ENCODE results near the gene HSPA4. TPM values are rescaled to one million over a fixed set of nuclear protein-coding genes. Genes with fewer than 3 reads are reported as not detected.

HSPA4 gene
- total RNA-seq, 1 experiment from 2014 or later, result 70.6 TPM

DNA sequence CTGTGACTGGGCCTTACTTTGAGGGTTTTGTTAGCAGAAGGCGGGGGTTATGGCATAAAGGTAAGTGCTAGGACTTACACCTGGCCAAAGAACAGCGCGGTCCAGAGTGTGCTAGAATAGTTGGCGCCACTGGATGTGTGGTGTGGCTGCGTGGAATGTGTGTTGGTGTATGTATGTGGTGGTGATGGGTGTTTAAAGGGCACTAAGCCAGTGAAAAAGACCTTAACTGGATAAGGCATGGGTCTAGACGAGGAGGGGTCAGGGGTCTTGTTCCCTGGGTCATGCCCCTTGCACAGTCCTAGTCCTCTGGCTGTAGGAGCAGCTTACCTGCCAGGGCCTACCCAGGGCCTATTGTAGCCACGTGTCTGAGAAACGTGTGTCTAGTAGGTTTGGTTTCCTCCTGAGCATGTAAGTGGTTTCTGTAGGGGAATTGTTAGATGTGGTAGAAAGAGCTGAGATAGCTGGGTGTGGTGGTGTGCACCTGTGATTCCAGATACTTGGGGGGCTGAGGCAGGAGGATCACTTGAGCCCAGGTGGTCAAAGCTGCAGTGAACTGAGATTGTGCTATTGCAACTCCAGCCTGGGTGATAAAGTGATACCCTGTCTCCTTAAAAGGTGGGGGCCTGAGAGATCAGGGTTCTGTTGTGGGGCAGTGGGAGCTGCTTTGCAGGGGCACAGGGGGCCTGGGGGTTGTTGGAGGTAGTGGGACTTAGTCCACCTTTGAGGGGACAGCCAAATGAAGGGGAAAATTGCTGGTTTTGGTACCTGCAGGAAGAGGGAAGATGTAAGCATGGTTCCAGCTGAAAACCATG lies 55.2 kb downstream of the HSPA4 start:
- CTCF ChIA-PET, result interaction anchor here (0.6 kb wide), 1 partner anchor 141 kb away, joined by 3 read pairs; no protein-coding TSS in a partner anchor
- Histone ChIP-seq H3K9me3 (ENCODE audit: low read length) (no peaks in the 10 kb centered on the region), H2AFZ (ENCODE audit: low read length) (no peak overlapping the region), H4K20me1 (ENCODE audit: low read length) (no peaks in the 10 kb centered on the region), H3K4me2 (ENCODE audit: low read length) (no peak overlapping the region), H3K9me2 (replicated peaks; ENCODE audit: low read length) (no peaks in the 10 kb centered on the region), H3K36me3 (ENCODE audit: low read depth, low read length) (peaks cover 29% of the 10 kb centered on the region), H3K79me2 (ENCODE audit: low read length) (no peaks in the 10 kb centered on the region), H3K4me3 (ENCODE audit: low read length) (no peak overlapping the region), H3K27ac (ENCODE audit: low read length) (no peak overlapping the region), H3F3A (ENCODE audit: low read length, unreplicated experiment) (no peaks in the 10 kb centered on the region), H3K9ac (ENCODE audit: low read length) (no peak overlapping the region), H3K27me3 (ENCODE audit: low read length) (no peaks in the 10 kb centered on the region), H3K4me1 (ENCODE audit: insufficient read depth, low read length) (no peaks in the 10 kb centered on the region)
- intact Hi-C loops (cut with micrococcal nuclease), result no loop called here
- DNase-seq (no peak), ATAC-seq (no peak)
- TF ChIP-seq, protein P1, sequence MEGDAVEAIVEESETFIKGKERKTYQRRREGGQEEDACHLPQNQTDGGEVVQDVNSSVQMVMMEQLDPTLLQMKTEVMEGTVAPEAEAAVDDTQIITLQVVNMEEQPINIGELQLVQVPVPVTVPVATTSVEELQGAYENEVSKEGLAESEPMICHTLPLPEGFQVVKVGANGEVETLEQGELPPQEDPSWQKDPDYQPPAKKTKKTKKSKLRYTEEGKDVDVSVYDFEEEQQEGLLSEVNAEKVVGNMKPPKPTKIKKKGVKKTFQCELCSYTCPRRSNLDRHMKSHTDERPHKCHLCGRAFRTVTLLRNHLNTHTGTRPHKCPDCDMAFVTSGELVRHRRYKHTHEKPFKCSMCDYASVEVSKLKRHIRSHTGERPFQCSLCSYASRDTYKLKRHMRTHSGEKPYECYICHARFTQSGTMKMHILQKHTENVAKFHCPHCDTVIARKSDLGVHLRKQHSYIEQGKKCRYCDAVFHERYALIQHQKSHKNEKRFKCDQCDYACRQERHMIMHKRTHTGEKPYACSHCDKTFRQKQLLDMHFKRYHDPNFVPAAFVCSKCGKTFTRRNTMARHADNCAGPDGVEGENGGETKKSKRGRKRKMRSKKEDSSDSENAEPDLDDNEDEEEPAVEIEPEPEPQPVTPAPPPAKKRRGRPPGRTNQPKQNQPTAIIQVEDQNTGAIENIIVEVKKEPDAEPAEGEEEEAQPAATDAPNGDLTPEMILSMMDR (conservative IDR thresholded peaks at IDR 0.05; ENCODE audit: low read depth, low read length), result no peak
- TF ChIP-seq EZH2phosphoT487 (IDR thresholded peaks at IDR 0.05; ENCODE audit: borderline replicate concordance, low read length) (no peak), EZH2 (IDR thresholded peaks at IDR 0.05; ENCODE audit: low read length, unreplicated experiment) (no peak)
- POLR2A ChIA-PET (ENCODE audit: unreplicated experiment), result no interaction called here
- BruUV-seq (replicated peaks), result no TSS peak

DNA sequence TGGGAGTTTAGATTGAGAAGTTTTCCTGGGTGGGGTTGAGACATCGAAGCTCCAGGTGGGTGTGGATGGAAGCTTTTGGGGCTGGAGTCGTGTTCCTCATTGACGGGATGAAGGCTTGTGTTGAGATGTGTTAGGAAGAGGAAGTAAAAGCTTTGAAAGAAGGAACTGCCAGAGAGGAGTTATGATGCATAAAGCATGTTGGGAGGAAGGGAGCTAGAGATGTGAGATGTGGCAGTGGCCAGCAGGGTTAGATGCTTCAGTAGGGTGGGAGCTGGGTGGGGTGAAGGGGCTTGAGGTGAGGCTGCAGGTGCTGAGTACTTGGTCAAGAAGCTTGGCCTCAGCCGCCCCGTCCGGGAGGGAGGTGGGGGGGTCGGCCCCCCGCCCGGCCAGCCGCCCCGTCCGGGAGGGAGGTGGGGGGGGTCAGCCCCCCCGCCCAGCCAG lies 56.7 kb downstream of the HSPA4 start:
- no peak overlapping the region for H3K4me2 ChIP-seq (ENCODE audit: low read length)
- no peaks in the 10 kb centered on the region for H3K9me3 ChIP-seq (ENCODE audit: low read length)
- no peaks in the 10 kb centered on the region for H4K20me1 ChIP-seq (ENCODE audit: low read length)
- H3K9me2 ChIP-seq (replicated peaks; ENCODE audit: low read length), result no peaks in the 10 kb centered on the region
- CTCF ChIA-PET, result no interaction called here
- TF ChIP-seq EZH2phosphoT487 (IDR thresholded peaks at IDR 0.05; ENCODE audit: borderline replicate concordance, low read length) (no peak), EZH2 (IDR thresholded peaks at IDR 0.05; ENCODE audit: low read length, unreplicated experiment) (no peak)
- TF ChIP-seq, protein P1 (conservative IDR thresholded peaks at IDR 0.05; ENCODE audit: low read depth, low read length), result no peak
- no peaks in the 10 kb centered on the region for H3K4me1 ChIP-seq (ENCODE audit: insufficient read depth, low read length)
- no peaks in the 10 kb centered on the region for H3K79me2 ChIP-seq (ENCODE audit: low read length)
- intact Hi-C loops (cut with micrococcal nuclease), result no loop called here
- no peaks in the 10 kb centered on the region for H3F3A ChIP-seq (ENCODE audit: low read length, unreplicated experiment)
- no peak overlapping the region for H3K9ac ChIP-seq (ENCODE audit: low read length)
- H3K4me3 ChIP-seq (ENCODE audit: low read length), result no peak overlapping the region
- no peak overlapping the region for H2AFZ ChIP-seq (ENCODE audit: low read length)
- BruUV-seq (replicated peaks), result no TSS peak
- DNase-seq, result no peak
- no peak for ATAC-seq
- peaks cover 17% of the 10 kb centered on the region for H3K36me3 ChIP-seq (ENCODE audit: low read depth, low read length)
- no peak overlapping the region for H3K27ac ChIP-seq (ENCODE audit: low read length)
- no peaks in the 10 kb centered on the region for H3K27me3 ChIP-seq (ENCODE audit: low read length)
- POLR2A ChIA-PET (ENCODE audit: unreplicated experiment), result no interaction called here
